Cardiac muscle cell (in vitro differentiated cells and primary cell): Measurements from ENCODE around the gene SLC4A8. TPM values are rescaled to one million over a fixed set of nuclear protein-coding genes. Genes with fewer than 3 reads are reported as not detected.

Experiments used
- DNase-seq, 2 donors: peaks; one replicate each; pipeline versions ENCODE4 v3.0.0 to v3.0.0-alpha.2; 2010 to 2017; ENCODE audit warnings: low read depth in 1 of 2, low spot score in 1 of 2
- H3K27ac ChIP-seq: fragments of 200-600 bp; sonication (generic); 2 replicates; pipeline ENCODE4 v1.5.1; 2016
- H3K27me3 ChIP-seq: fragments of 200-600 bp; sonication (generic); 2 replicates; pipeline ENCODE4 v1.6.0; 2016; ENCODE audit warnings: control low read depth
- H3K36me3 ChIP-seq: fragments of 200-600 bp; sonication (generic); 2 replicates; pipeline ENCODE4 v1.5.1; 2016; ENCODE audit warnings: control low read depth
- H3K4me1 ChIP-seq: fragments of 200-600 bp; sonication (generic); 2 replicates; pipeline ENCODE4 v1.8.1; 2017; ENCODE audit warnings: low read depth, mild to moderate bottlenecking, mixed run types
- H3K4me3 ChIP-seq: fragments of 200-600 bp; sonication (generic); 2 replicates; pipeline ENCODE4 v1.5.1; 2016; ENCODE audit warnings: mild to moderate bottlenecking
- H3K9me3 ChIP-seq: fragments of 200-600 bp; sonication (generic); 2 replicates; pipeline ENCODE4 v1.5.1; 2017; ENCODE audit warnings: low read depth, mild to moderate bottlenecking, control low read depth
- polyA plus RNA-seq: library from polyadenylated mRNA; unstranded; fragments of >200 nt; fragmentation: Nextera tagmentation; extraction: Ambion mirVana; gene quantifications from 2 replicates; pipeline ENCODE4 v1.2.1, GENCODE V29; 2016
- total RNA-seq: library from RNA; depleted of rRNA; stranded (reverse); fragments of >200 nt; gene quantifications from 2 replicates; pipeline ENCODE4 v1.2.3, GENCODE V29; 2016
- TF ChIP-seq, protein P1 (sequence below): IDR thresholded peaks from 2 replicates; pipeline ENCODE4 v1.5.1; 2012; ENCODE audit warnings: low read depth, mild to moderate bottlenecking, low read length

SLC4A8 gene
- total and polyA plus RNA-seq, 2 experiments from 2014 or later, result 1.9 to 4.9 TPM

DNA sequence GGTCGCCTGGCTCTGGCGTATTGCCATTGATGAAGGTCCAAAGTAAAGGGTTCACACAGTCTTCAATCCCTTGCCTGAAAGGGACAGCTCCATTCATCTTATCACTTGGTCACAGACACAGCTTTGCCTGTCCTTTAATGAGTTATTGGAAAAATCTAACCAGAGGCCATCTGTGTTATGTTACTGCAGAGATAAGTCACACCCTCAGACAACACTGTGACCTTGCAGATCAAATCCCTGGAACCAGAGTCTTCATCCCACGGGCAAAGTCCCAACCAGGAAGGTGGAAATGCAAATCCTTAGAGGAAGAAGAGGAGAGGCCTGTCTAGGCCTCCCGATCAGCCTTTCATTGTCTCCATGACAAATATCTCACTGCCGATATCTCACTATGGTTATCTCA is 98.1 kb downstream of the SLC4A8 start:
- Histone ChIP-seq H3K27me3 (no peaks in the 10 kb centered on the region), H3K27ac (peak overlapping the region; percentile 52), H3K4me3 (no peak overlapping the region), H3K36me3 (no peaks in the 10 kb centered on the region), H3K4me1 (peaks cover 25% of the 10 kb centered on the region), H3K9me3 (no peaks in the 10 kb centered on the region)
- TF ChIP-seq, protein P1, sequence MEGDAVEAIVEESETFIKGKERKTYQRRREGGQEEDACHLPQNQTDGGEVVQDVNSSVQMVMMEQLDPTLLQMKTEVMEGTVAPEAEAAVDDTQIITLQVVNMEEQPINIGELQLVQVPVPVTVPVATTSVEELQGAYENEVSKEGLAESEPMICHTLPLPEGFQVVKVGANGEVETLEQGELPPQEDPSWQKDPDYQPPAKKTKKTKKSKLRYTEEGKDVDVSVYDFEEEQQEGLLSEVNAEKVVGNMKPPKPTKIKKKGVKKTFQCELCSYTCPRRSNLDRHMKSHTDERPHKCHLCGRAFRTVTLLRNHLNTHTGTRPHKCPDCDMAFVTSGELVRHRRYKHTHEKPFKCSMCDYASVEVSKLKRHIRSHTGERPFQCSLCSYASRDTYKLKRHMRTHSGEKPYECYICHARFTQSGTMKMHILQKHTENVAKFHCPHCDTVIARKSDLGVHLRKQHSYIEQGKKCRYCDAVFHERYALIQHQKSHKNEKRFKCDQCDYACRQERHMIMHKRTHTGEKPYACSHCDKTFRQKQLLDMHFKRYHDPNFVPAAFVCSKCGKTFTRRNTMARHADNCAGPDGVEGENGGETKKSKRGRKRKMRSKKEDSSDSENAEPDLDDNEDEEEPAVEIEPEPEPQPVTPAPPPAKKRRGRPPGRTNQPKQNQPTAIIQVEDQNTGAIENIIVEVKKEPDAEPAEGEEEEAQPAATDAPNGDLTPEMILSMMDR, result no peak
- no peak for DNase-seq

DNA sequence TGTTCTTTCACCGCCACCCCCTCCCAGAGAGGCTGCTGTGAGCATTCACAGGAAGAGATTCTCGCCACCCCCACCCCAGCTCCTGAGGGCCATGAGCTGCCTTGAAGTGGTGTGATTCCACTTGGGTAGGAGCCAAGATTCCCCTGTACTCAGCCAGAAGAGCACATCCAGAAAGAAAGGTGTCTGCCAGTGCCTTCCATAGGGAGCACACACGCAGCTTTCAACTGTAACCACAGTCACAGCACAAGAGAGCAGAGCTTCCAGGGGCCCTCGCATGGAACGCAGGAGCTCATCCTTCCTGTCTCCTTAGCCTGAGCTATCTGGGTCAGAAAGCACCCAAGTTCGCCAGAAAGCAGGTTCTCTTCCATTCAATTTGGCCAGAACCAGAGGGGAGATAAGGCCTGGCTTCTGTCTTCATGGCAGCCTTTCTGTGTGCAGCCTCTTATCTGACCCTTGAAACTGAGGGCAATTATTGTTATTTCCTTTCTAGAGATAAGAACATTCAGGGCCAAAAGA is 99.8 kb downstream of the SLC4A8 start:
- Histone ChIP-seq H3K4me1 (peaks cover 25% of the 10 kb centered on the region), H3K27ac (peak overlapping the region; percentile 82), H3K36me3 (no peaks in the 10 kb centered on the region), H3K4me3 (no peak overlapping the region), H3K9me3 (no peaks in the 10 kb centered on the region), H3K27me3 (no peaks in the 10 kb centered on the region)
- TF ChIP-seq, protein P1, result no peak
- peak; percentile 5 to 71 for DNase-seq

DNA sequence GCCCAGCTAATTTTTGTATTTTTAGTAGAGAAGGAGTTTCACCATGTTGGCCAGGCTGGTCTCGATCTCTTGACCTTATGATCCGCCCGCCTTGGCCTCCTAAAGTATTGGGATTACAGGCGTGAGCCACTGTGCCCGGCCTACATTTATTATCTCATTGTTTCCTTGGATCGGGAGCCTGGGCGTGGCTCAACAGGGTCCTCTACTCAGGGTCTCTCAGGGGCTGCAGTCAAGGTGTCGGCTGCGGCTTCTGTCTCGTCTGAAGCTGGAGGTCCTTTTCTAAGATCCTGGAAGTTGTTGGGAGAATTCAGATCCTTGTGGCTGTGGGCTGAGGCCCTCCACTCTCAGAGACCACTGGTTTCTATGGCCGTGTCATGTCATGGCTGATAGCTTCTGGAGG is 100.9 kb downstream of the SLC4A8 start:
- Histone ChIP-seq H3K36me3 (no peaks in the 10 kb centered on the region), H3K9me3 (no peaks in the 10 kb centered on the region), H3K27ac (no peak overlapping the region), H3K4me3 (no peak overlapping the region), H3K27me3 (no peaks in the 10 kb centered on the region), H3K4me1 (peaks cover 25% of the 10 kb centered on the region)
- DNase-seq, result no peak
- TF ChIP-seq, protein P1, result no peak

DNA sequence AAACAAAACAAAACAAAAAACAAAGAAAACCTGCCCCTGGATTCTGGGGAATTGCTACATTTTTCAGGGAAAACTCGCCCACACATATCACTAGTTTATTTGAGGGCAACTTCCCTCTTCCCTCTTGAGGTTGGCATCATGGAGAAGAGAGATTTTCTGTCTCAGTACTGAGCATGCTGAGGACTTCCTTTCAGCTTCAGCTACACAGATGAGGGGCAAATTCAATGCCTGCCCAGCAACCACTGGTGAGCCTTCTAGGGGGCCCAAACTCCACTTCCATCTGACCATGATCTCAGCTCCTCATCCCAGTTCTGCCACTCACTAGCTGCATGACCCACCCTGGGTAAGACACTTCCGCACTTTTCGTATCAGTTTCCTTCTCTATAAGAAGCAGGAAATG is 103.3 kb downstream of the SLC4A8 start:
- H3K4me3 ChIP-seq, result no peak overlapping the region
- no peak overlapping the region for H3K27ac ChIP-seq
- H3K27me3 ChIP-seq, result no peaks in the 10 kb centered on the region
- no peaks in the 10 kb centered on the region for H3K36me3 ChIP-seq
- peaks cover 18% of the 10 kb centered on the region for H3K4me1 ChIP-seq
- TF ChIP-seq, protein P1, result no peak
- no peaks in the 10 kb centered on the region for H3K9me3 ChIP-seq
- DNase-seq, result no peak

DNA sequence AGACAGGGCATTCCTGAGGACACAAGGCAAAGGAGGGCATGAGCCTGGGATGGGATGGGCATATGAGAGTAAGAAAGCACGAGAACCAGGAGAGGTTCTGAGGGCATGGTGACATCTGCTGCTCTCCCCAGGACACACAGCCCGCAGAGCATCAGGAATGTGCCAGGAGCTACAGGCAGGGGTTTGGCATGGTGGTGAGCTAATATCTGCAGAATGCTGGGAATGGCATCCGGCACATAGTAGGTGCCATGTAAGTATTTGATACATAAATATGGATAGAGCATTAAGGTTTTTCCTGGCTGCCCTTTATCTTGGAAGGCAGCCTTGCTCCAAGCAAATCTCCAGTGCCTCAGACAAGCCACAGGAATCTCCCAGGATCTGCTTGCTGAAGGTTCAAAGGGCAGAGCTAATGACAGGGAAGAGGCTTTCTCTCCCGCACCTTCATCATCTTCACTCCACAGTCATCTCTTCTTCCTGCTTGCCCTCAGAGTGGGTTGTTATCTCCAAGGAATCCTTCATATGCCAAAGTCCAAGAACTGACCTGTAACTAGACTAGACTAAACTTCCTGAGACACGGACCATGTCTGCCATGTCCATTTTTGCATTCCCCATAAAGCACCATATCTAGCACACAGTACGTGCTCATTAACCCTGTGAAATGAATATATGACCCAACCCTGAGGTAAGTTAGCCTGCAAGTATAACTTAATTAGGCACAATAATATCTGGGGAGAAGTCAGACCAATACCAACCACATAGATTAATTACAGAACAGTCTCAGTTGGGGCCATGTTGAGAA is 104.4 kb downstream of the SLC4A8 start:
- H3K36me3 ChIP-seq, result no peaks in the 10 kb centered on the region

More for the DNA sequence above, 104.4 kb downstream of the SLC4A8 start:
- H3K4me3 ChIP-seq, result no peak overlapping the region
- no peak overlapping the region for H3K27ac ChIP-seq
- H3K9me3 ChIP-seq, result no peaks in the 10 kb centered on the region
- TF ChIP-seq, protein P1, result no peak
- peaks cover 10% of the 10 kb centered on the region for H3K4me1 ChIP-seq
- no peaks in the 10 kb centered on the region for H3K27me3 ChIP-seq
- no peak for DNase-seq
